Naive B cell (primary cell): ENCODE data around the gene FZR1. TPM values are rescaled to one million over a fixed set of nuclear protein-coding genes. Genes with fewer than 3 reads are reported as not detected.
"Not testable (repeated sequence)": the region's sequence is repeated elsewhere in the genome, so short reads cannot be mapped to it uniquely, and the experiment has no call there.

Experiments
- ATAC-seq, 2 donors: fragments of 150-1000 bp; cut with Tn5 transposase; 2 replicates each; pipeline ENCODE4 v1.10.0; 2021; ENCODE audit warnings: low read depth in 2 of 2, mild to moderate bottlenecking in 2 of 2, moderate library complexity in 2 of 2
- DNase-seq: peaks from one replicate; pipeline ENCODE4 v3.0.0; 2022
- H3K27ac Mint-ChIP-seq, 6 donors: one replicate each; pipeline ENCODE4 v1.8.0; 2020 to 2022; ENCODE audit warnings: mild to moderate bottlenecking in 6 of 6, mixed read lengths in 6 of 6, moderate library complexity in 5 of 6, inconsistent platforms in 2 of 6
- H3K27me3 Mint-ChIP-seq, 3 donors: one replicate each; pipeline ENCODE4 v1.8.0; 2021 to 2022; ENCODE audit warnings: mixed read lengths in 3 of 3, mild to moderate bottlenecking in 1 of 3
- H3K36me3 Mint-ChIP-seq, 2 donors: one replicate each; pipeline ENCODE4 v1.8.0; 2020 to 2022; ENCODE audit warnings: mixed read lengths in 2 of 2, inconsistent platforms in 1 of 2, mild to moderate bottlenecking in 1 of 2
- H3K4me1 Mint-ChIP-seq, 3 donors: one replicate each; pipeline ENCODE4 v1.8.0; 2020 to 2022; ENCODE audit warnings: mixed read lengths in 3 of 3, inconsistent platforms in 1 of 3, mild to moderate bottlenecking in 1 of 3, moderate library complexity in 1 of 3
- H3K4me3 Mint-ChIP-seq, 8 donors: one replicate each; pipeline ENCODE4 v1.8.0; 2020 to 2022; ENCODE audit warnings: mild to moderate bottlenecking in 8 of 8, mixed read lengths in 8 of 8, moderate library complexity in 8 of 8, inconsistent platforms in 2 of 8
- H3K9me3 Mint-ChIP-seq, 7 donors: one replicate each; pipeline ENCODE4 v1.8.0; 2020 to 2022; ENCODE audit warnings: mixed read lengths in 7 of 7, mild to moderate bottlenecking in 5 of 7, inconsistent platforms in 2 of 7, moderate library complexity in 1 of 7
- polyA plus RNA-seq, 6 donors: library from polyadenylated mRNA; unstranded; fragments of 300-500 nt; fragmentation: Illumina TruSeq; gene quantifications; one replicate each; pipeline ENCODE4 v1.2.3, GENCODE V29; 2021; ENCODE audit warnings: low read depth in 6 of 6

Gene FZR1
- polyA plus RNA-seq, 6 donors from 2014 or later: 5.8 to 20.0 (median 10.7) TPM

DNA sequence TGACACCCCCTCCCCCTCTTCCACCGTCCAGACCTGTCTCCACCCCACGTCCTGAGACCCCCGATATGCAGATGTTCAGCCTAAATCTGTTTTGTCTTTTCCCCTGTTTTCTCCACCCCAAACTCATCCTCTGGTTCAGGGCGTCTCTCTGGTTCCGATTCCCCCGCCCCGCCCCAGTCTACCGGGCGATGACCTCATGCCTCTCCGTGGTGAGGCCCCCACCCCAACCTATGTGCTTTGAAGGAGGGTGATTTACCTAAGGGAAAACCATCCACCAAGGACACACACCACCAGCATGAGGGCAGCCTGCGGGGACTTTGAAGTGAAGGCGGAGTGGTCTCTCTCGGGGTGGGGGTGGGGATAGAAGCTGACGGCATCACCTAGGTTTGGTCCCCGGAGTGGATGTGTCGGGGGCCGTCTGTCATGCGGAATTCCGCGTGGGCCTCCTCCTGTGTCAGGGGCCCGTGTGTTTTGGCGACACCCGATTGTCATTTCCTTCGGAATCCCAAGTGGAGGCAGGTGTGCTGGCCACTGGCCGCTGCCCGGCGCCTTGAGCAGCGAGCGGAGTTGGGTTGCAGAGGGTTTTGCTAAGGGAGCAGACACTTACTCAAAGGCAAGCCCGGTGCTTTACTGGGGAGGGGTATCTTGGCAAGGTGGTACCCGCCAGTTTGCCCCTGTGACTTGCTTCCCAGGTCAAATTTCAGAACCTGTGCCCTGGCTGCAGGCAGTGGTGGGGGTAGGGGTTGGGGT, 1.4 kb downstream of the FZR1 start:
- Mint-ChIP-seq H3K9me3 (no peaks in the 10 kb centered on the region), H3K27me3 (no peaks in the 10 kb centered on the region), H3K27ac (peak overlapping the region in 5 of 6 donors; percentile 44 to 98 (median 86)), H3K4me1 (peaks cover 36 to 59% (median 54%) of the 10 kb centered on the region in 3 donors), H3K36me3 (peaks cover 0 to 11% of the 10 kb centered on the region in 2 donors), H3K4me3 (peak overlapping the region; percentile 88 to 96 (median 93))
- DNase-seq (no peak), ATAC-seq (no peak)

DNA sequence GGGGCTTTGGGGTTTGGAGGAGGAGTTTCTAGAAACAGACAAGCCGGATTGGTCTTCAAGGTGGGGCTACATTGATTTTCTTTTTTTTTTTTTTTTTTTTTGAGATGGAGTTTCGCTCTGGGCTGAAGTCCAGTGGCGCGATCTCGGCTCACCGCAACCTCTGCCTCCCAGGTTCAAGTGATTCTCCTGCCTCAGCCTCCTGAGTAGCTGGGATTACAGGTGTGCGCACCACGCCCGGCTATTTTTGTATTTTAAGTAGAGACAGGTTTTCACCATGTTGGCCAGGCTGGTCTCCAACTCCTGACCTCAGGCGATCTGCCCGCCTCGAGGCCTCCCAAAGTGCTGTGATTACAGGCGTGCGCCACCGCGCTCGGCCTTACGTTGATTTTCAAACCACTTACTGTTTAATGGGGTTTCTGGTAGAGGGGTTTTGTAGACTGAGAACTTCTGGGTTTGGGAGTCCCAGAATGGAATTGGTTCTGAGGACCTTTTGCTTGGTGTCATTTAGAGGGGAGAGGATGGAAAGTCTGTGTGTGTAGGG, 2.1 kb downstream of the FZR1 start:
- peaks cover 0 to 11% of the 10 kb centered on the region in 2 donors for H3K36me3 Mint-ChIP-seq
- not testable (repeated sequence) for ATAC-seq, DNase-seq, H3K27me3 Mint-ChIP-seq, H3K9me3 Mint-ChIP-seq
- peak overlapping the region; percentile 48 to 93 (median 68) for H3K4me3 Mint-ChIP-seq
- peaks cover 36 to 59% (median 55%) of the 10 kb centered on the region in 3 donors for H3K4me1 Mint-ChIP-seq
- peak overlapping the region in 3 of 6 donors; percentile 63 to 98 (median 82) for H3K27ac Mint-ChIP-seq

DNA sequence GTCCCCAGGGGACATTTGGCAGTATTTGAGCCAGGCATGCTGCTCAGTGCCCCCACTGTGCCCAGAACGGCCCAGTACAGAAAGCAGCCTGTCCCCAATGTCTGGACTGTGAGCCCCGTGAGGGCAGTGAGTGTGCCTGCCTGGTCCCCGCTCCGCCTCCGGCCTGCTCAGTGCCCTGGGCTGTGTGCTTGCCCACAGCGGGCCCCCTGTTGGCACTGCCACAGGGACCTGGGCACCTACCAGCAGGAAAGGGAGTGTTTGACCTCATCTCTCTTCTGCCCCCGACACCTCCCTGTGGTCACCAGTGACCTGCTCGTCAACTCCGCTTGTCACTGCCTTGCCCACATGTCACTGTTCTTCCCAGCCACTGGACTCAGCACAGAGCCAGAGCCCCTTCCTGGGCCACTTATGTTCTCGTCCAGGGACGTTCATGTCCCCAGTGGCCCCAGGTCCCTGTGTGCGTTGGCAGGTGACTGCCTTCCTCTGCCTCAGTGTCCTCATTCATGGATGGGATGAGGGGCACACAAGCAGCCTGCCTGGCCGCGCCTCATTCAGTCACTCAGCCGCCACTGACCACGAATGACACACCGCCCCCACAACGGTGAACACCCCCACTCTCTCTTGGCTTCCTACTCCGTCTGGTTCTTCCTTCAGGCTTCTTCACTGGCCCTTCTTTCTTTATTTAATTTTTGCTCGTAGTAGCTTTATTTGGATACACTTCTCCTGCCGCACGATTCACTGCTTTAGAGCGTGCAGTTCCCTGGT, 2.8 kb downstream of the FZR1 start:
- Mint-ChIP-seq H3K9me3 (no peaks in the 10 kb centered on the region), H3K36me3 (peaks cover 0 to 11% of the 10 kb centered on the region in 2 donors), H3K4me1 (peaks cover 40 to 64% (median 60%) of the 10 kb centered on the region in 3 donors), H3K27me3 (no peaks in the 10 kb centered on the region), H3K4me3 (peak overlapping the region; percentile 52 to 89 (median 70)), H3K27ac (peak overlapping the region in 5 of 6 donors; percentile 63 to 98 (median 88))
- DNase-seq (no peak), ATAC-seq (no peak)

DNA sequence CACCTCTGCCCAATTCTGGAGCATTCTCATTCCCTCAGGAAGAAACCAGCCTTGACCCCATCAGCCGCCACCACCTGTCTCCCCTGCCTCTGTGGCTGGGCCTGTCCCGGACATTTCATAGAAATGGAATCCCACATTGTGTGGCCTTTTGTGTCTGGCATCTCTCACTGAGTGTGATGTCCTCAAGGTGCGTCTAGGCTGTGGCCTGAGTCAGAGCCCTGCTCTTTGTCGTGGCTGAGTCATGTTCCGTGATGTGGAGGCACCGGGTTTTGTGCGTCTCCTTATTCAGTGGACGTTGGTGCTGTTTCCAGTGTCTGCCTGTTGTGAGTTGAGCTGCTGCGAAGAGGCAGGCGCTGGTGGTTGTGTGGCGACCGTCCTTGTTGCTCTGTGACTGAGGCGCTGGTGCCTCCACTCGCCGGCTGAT, 3.5 kb downstream of the FZR1 start:
- H3K9me3 Mint-ChIP-seq: no peaks in the 10 kb centered on the region
- peak overlapping the region; percentile 23 to 89 (median 62) for H3K4me3 Mint-ChIP-seq
- peaks cover 43 to 70% (median 65%) of the 10 kb centered on the region in 3 donors for H3K4me1 Mint-ChIP-seq
- DNase-seq: no peak
- H3K36me3 Mint-ChIP-seq: peaks cover 0 to 11% of the 10 kb centered on the region in 2 donors
- no peak for ATAC-seq
- H3K27ac Mint-ChIP-seq: peak overlapping the region in 4 of 6 donors; percentile 42 to 68 (median 48)
- no peaks in the 10 kb centered on the region for H3K27me3 Mint-ChIP-seq

DNA sequence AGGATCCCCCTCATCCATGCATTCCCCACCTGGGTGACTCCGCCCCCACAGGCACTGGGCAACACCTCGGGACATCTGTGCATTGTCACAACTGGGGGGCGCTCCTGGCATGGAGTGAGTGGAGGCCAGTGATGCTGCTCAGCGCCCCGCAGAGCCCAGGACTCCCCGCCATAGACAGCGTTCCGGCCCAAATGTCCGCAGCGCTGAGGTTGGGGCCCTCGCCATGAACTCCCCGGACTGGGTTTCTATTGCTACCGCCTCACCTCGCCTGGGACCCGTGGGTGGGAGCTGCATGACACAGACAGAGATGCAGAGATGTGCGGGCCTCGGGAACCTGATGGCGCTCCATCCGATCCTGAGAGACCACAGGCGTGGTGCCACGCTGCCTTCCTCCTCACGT, 4.6 kb downstream of the FZR1 start:
- H3K27me3 Mint-ChIP-seq: no peaks in the 10 kb centered on the region

DNA sequence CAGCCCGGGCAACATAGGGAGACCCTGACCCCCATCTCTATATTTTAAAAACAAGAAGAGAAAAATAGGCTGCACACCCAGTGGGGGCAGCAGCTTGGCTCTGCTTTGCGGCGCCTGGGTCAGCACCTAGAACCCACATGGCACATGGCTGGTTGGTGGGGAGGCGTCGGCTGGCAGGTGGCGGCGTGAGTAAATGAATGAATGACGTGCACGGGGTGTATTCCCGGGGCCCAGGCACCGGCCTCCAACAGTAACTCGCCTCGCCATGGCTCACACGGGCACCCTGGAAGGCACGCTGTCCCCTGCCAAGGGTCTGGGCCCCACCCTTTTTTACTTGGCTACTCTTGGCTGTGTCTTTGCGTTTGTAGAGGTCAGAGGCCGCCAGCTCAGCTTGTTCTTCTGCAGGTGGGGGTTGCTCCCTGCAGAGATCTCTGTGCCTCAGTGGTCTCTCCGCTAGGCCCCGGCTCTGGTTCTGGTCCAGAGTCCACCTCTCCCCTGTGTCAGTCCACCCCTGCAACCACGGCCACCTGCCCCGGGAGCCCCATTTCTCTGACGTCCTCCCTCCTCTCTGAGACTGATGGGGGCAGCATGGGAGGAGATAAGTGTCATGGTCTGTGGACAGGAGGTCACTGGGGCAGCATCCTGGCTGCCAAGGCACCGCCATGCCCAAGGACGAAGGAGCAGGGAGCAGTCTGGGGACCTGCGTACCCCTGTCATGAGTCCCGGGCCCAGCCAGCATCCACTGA, 5.6 kb downstream of the FZR1 start:
- Mint-ChIP-seq H3K4me1 (peaks cover 42 to 72% (median 69%) of the 10 kb centered on the region in 3 donors), H3K4me3 (peak overlapping the region in 1 of 8 donors; percentile 22), H3K27me3 (no peaks in the 10 kb centered on the region), H3K27ac (peak overlapping the region in 1 of 6 donors; percentile 64), H3K36me3 (peaks cover 0 to 11% of the 10 kb centered on the region in 2 donors), H3K9me3 (no peaks in the 10 kb centered on the region)
- DNase-seq (no peak), ATAC-seq (no peak)

More for the DNA sequence above, 4.6 kb downstream of the FZR1 start:
- no peak for ATAC-seq
- Mint-ChIP-seq H3K9me3 (no peaks in the 10 kb centered on the region), H3K27ac (peak overlapping the region in 1 of 6 donors; percentile 89), H3K4me3 (peak overlapping the region in 1 of 8 donors; percentile 48), H3K36me3 (peaks cover 0 to 11% of the 10 kb centered on the region in 2 donors), H3K4me1 (peaks cover 42 to 67% (median 65%) of the 10 kb centered on the region in 3 donors)
- no peak for DNase-seq

DNA sequence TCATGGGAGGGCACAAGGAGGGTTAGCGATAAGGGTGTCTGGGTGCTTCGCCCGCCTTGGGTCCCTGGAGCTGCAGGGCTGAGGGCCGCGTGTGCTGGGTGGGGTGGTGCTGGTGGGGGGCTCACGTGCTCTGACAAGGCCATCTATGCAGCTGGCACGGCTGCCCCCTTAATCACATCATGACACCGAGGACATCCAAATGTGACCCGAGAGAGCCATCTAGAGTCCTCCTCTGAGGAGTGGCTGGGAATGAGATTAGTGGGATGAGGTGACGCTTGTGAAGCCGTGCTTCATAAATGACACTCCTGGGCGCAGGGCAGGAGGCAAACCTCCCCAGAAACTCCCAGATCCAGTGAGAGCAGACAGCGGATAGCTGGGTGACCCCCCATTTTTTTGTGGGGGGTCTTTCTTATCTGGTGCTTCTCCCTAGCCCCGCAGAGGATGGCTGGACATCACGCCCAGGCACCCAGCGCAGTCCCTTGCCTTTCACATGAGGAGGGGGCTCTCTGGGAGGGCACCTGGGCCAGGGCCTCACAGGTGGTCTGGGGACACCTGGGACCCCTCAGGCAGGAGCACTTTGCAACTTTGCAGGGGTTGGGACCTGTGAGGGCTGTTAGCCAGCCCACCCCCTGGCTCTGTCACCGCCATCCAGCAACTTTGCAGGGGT, 6.6 kb downstream of the FZR1 start:
- Mint-ChIP-seq H3K36me3 (peaks cover 0 to 11% of the 10 kb centered on the region in 2 donors), H3K9me3 (no peaks in the 10 kb centered on the region), H3K27ac (no peak overlapping the region), H3K27me3 (no peaks in the 10 kb centered on the region), H3K4me3 (peak overlapping the region in 1 of 8 donors; percentile 36), H3K4me1 (peaks cover 37 to 69% (median 68%) of the 10 kb centered on the region in 3 donors)
- ATAC-seq: no peak
- no peak for DNase-seq

DNA sequence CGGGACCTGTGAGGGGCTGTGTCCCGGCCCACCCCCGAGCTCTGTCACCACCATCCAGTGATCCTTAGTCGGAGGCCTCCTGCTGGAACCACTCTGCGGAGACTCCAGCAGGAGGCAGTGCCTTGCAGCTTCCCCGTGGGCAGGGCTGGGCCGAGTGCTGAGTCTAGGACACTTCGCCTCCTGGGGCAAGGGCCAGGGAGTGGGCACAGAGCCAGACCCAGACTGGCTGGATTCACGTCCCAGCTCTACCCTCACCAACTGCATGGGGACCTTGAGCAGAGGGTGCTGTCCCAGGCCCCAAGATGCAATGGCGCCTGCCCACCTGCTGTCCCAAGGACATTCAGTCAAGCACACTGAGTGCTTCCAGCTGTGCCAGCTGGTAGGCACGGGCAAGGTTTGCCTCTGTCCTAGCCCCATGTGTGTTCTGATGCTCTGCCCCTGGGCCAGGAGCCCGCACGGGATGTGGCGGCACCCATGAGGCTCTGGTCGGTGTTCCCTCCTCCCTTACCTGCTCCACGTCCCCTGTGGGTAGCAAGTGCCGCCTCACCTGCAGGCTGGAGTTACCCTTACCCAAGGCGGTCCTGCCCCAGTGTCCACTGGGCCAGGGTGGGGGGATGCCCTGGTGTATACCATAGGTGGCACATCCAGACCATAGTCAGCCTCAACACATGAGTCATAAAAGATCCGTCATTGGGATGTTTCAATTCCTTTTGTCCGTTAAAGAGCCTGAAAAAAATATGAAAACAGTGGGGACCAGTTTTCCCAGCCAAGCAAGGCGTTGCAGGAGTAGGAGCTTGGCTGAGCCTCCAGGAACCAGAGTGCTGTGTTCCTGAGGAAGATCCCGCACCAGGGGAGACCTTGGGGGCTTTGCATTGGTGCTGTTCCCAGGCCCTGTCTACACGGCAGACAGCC, 7.4 kb downstream of the FZR1 start:
- H3K4me1 Mint-ChIP-seq: peaks cover 37 to 74% (median 63%) of the 10 kb centered on the region in 3 donors
- no peaks in the 10 kb centered on the region for H3K27me3 Mint-ChIP-seq
- peak overlapping the region in 3 of 6 donors; percentile 44 to 81 (median 61) for H3K27ac Mint-ChIP-seq
- H3K9me3 Mint-ChIP-seq: no peaks in the 10 kb centered on the region
- DNase-seq (no peak), ATAC-seq (no peak)
- H3K36me3 Mint-ChIP-seq: peaks cover 0 to 11% of the 10 kb centered on the region in 2 donors
- H3K4me3 Mint-ChIP-seq: no peak overlapping the region

DNA sequence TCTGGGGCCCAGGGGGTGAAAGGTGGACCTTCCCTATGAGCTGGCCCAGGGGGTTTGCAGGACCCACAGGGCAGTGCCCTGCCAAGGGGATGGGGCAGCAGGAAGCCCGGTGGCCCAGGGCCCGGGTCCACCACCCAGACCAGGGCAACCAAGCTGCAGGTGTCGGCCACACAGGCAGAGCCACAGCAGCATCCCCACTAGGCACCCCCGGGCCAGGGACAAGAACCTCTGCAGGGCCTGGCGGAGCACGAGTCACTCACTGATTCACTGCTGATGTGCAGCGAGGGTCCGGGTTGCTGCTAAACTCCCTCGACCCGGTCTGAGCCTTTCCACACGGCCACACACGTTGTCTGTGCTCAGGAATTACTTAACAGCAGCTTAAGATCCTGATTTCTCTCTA, 8.8 kb downstream of the FZR1 start:
- Mint-ChIP-seq H3K27me3 (no peaks in the 10 kb centered on the region), H3K9me3 (no peaks in the 10 kb centered on the region), H3K36me3 (peaks cover 0 to 2% of the 10 kb centered on the region in 2 donors), H3K27ac (peak overlapping the region in 3 of 6 donors; percentile 59 to 81 (median 69)), H3K4me1 (peaks cover 27 to 68% (median 53%) of the 10 kb centered on the region in 3 donors), H3K4me3 (no peak overlapping the region)
- DNase-seq (no peak), ATAC-seq (no peak)

DNA sequence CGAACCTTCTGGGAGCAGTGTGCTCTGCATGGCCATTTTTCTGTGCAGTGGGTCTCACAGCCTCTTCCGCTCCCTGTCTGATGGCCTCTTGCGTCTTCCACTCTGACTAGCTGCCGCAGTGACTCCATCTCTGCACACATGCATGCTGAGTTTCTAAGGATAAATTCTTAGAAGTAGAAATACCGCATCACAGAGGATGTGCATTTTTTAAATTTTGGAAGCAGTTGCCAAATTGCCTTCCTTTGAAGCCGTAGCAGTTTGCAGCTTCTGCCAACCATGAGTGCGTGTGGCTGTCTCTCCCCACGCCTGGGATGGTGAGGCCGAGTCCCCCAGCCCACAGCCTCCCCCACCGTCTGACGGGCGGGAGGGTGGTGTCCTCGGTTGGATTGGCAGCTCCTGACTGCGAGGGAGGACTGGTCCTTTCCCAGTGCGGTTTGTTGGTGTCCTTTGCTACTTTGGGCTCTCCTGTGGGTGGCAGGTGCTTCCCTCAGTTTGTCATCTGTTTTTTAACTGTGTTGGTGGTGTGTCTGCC, 9.8 kb downstream of the FZR1 start:
- H3K27me3 Mint-ChIP-seq: no peaks in the 10 kb centered on the region
- DNase-seq (no peak), ATAC-seq (no peak)
- H3K36me3 Mint-ChIP-seq: peaks cover 0 to under 1% of the 10 kb centered on the region in 2 donors
- no peaks in the 10 kb centered on the region for H3K9me3 Mint-ChIP-seq
- no peak overlapping the region for H3K4me3 Mint-ChIP-seq
- H3K27ac Mint-ChIP-seq: peak overlapping the region in 4 of 6 donors; percentile 28 to 94 (median 84)
- H3K4me1 Mint-ChIP-seq: peaks cover 28 to 62% (median 51%) of the 10 kb centered on the region in 3 donors

DNA sequence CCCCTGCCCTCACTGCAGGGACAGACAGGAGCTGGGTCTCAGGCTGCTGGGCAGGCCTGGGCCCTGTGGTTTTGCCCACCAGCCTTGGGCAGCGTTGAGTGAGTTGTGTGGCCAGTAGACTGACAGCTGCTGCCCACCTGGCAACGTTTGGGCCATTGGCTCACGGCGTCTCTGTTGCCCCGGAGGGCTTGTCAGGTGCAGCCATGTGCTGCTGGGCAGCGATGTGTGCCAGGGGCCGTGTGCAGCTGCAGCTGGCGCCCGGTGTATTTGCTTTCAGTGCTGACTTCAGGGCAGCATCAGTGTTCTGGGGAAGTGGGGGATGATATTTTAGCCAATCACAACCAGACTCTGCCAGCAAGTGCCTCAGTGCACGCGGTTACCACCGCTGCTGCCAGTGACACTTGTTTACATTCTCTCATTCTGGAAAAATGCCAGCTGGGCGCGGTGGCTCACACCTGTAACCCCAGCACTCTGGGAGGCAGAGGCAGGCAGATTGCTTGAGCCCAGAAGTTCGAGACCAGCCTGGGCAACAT, 10.6 kb downstream of the FZR1 start:
- no peaks in the 10 kb centered on the region for H3K9me3 Mint-ChIP-seq
- ATAC-seq: peak; percentile 89 to 92

More for the DNA sequence above, 10.6 kb downstream of the FZR1 start:
- Mint-ChIP-seq H3K36me3 (peaks cover 0 to 4% of the 10 kb centered on the region in 2 donors), H3K4me3 (peak overlapping the region in 7 of 8 donors; percentile 15 to 70 (median 41)), H3K27ac (peak overlapping the region; percentile 89 to 97 (median 94)), H3K27me3 (no peaks in the 10 kb centered on the region), H3K4me1 (peaks cover 29 to 62% (median 47%) of the 10 kb centered on the region in 3 donors)
- peak; percentile 61 for DNase-seq
